HG03159 (cell line): ENCODE results near the gene DRAM2.
"Not testable (repeated sequence)": the region's sequence is repeated elsewhere in the genome, so short reads cannot be mapped to it uniquely, and the experiment has no call there.

Experiments
- ATAC-seq: cut with Tn5 transposase; IDR thresholded peaks from one replicate; pipeline ENCODE4 v1.9.1; 2021; ENCODE audit warnings: mild to moderate bottlenecking, moderate library complexity; ENCODE audit not compliant: unreplicated experiment

The DRAM2 gene

GRCh38 chr1:111084999-111085398 is 54.9 kb downstream of the DRAM2 start:
- no peak for ATAC-seq

- no peak for ATAC-seq
Measured at GRCh38 chr1:111082421-111083203, 57.3 kb downstream of the DRAM2 start.

- ATAC-seq, result not testable (repeated sequence)
Measured at GRCh38 chr1:111079329-111079728, 60.6 kb downstream of the DRAM2 start.

- not testable (repeated sequence) for ATAC-seq
Measured at GRCh38 chr1:111077312-111077711, 62.6 kb downstream of the DRAM2 start.
